ENCODE measurements around the gene CCDC154.

- TF ChIP-seq CTCF (IDR thresholded peaks at IDR 0.05), result no peak
- no peak for TF ChIP-seq EZH2 (IDR thresholded peaks at IDR 0.05; ENCODE audit: borderline replicate concordance, insufficient read depth, low read depth, low read length, poor library complexity, severe bottlenecking)
Measured at GRCh38 chr16:1424028-1424427, 20.3 kb downstream of the CCDC154 start.
